GM23338 (cell line): ENCODE measurements around the gene OR51D1.

ENCODE experiments used
- CTCF ChIP-seq, 2 experiments: fragments of 200-600 bp in 1 of 2; sonication (generic) in 1 of 2; conservative IDR thresholded peaks; 2 replicates each; pipeline versions ENCODE4 v1.5.1 to v1.6.1; 2016 to 2017; ENCODE audit warnings: antibody characterized with exemption in 2 of 2, low read depth in 2 of 2, mild to moderate bottlenecking in 2 of 2, moderate library complexity in 1 of 2
- EZH2phosphoT487 ChIP-seq: fragments of 200-600 bp; sonication (generic); IDR thresholded peaks from one replicate; pipeline ENCODE4 v1.8.1; 2018; ENCODE audit warnings: antibody characterized with exemption; ENCODE audit not compliant: unreplicated experiment
- POLR2AphosphoS5 ChIP-seq: IDR thresholded peaks from 2 replicates; pipeline ENCODE4 v1.6.1; 2016; ENCODE audit warnings: antibody characterized with exemption, low read depth
- ZNF114 ChIP-seq: fragments of 250-450 bp; sonication (Bioruptor Pico); IDR thresholded peaks from 2 replicates; pipeline ENCODE4 v1.5.0; 2020; ENCODE audit warnings: mild to moderate bottlenecking, moderate library complexity
- TF ChIP-seq, protein P1 (sequence below): fragments of 250-450 bp; sonication (Bioruptor Pico); IDR thresholded peaks from 2 replicates; pipeline ENCODE4 v1.5.0; 2020; ENCODE audit warnings: mild to moderate bottlenecking, moderate library complexity

DNA sequence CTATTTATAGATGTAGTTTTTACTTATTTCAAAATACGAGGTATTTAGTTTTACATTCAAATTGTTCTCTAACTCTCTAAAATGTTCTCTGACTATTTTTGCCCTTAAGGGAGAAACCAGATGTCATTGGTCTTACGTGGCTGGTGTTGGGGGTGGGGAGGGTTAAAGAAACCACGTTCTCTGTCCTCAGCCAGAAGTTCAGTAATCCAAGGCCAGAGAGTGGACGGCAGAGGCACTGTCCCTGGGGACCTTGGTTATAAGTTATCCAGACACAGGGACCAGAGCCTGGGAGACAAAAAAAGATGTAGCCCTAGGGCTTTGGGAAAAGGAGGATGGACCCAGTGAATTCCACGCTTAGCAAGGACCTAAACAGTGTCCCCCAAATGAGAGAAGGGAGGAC is 5.8 kb downstream of the OR51D1 start:
- TF ChIP-seq, protein P1, sequence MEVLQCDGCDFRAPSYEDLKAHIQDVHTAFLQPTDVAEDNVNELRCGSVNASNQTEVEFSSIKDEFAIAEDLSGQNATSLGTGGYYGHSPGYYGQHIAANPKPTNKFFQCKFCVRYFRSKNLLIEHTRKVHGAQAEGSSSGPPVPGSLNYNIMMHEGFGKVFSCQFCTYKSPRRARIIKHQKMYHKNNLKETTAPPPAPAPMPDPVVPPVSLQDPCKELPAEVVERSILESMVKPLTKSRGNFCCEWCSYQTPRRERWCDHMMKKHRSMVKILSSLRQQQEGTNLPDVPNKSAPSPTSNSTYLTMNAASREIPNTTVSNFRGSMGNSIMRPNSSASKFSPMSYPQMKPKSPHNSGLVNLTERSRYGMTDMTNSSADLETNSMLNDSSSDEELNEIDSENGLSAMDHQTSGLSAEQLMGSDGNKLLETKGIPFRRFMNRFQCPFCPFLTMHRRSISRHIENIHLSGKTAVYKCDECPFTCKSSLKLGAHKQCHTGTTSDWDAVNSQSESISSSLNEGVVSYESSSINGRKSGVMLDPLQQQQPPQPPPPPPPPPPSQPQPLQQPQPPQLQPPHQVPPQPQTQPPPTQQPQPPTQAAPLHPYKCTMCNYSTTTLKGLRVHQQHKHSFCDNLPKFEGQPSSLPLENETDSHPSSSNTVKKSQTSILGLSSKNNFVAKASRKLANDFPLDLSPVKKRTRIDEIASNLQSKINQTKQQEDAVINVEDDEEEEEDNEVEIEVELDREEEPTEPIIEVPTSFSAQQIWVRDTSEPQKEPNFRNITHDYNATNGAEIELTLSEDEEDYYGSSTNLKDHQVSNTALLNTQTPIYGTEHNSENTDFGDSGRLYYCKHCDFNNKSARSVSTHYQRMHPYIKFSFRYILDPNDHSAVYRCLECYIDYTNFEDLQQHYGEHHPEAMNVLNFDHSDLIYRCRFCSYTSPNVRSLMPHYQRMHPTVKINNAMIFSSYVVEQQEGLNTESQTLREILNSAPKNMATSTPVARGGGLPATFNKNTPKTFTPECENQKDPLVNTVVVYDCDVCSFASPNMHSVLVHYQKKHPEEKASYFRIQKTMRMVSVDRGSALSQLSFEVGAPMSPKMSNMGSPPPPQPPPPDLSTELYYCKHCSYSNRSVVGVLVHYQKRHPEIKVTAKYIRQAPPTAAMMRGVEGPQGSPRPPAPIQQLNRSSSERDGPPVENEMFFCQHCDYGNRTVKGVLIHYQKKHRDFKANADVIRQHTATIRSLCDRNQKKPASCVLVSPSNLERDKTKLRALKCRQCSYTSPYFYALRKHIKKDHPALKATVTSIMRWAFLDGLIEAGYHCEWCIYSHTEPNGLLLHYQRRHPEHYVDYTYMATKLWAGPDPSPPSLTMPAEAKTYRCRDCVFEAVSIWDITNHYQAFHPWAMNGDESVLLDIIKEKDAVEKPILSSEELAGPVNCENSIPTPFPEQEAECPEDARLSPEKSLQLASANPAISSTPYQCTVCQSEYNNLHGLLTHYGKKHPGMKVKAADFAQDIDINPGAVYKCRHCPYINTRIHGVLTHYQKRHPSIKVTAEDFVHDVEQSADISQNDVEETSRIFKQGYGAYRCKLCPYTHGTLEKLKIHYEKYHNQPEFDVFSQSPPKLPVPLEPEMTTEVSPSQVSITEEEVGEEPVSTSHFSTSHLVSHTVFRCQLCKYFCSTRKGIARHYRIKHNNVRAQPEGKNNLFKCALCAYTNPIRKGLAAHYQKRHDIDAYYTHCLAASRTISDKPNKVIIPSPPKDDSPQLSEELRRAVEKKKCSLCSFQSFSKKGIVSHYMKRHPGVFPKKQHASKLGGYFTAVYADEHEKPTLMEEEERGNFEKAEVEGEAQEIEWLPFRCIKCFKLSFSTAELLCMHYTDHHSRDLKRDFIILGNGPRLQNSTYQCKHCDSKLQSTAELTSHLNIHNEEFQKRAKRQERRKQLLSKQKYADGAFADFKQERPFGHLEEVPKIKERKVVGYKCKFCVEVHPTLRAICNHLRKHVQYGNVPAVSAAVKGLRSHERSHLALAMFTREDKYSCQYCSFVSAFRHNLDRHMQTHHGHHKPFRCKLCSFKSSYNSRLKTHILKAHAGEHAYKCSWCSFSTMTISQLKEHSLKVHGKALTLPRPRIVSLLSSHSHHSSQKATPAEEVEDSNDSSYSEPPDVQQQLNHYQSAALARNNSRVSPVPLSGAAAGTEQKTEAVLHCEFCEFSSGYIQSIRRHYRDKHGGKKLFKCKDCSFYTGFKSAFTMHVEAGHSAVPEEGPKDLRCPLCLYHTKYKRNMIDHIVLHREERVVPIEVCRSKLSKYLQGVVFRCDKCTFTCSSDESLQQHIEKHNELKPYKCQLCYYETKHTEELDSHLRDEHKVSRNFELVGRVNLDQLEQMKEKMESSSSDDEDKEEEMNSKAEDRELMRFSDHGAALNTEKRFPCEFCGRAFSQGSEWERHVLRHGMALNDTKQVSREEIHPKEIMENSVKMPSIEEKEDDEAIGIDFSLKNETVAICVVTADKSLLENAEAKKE = no peak
- TF ChIP-seq POLR2AphosphoS5 (no peak), EZH2phosphoT487 (no peak), CTCF (conservative IDR thresholded peaks at IDR 0.05; ENCODE audit: low read depth in 2 of 2) (no peak), ZNF114 (CRISPR knock-in tag) (no peak)
